Activated naive CD8-positive, alpha-beta T cell treated with anti-CD3 and anti-CD28 coated beads, Interleukin-2, amount 50 U/mL, for 24 hours (primary cell): Measurements from ENCODE around the gene SRMS.

Source experiments
- ATAC-seq: fragments of 150-1000 bp; cut with Tn5 transposase; one replicate; pipeline ENCODE4 v1.10.0; 2021
- DNase-seq: peaks from one replicate; pipeline ENCODE4 v3.0.0; 2021
- H3K27ac Mint-ChIP-seq: one replicate; pipeline ENCODE4 v1.8.0; 2021; ENCODE audit warnings: mild to moderate bottlenecking, mixed read lengths
- H3K27me3 Mint-ChIP-seq: one replicate; pipeline ENCODE4 v1.8.0; 2021; ENCODE audit warnings: mixed read lengths
- H3K36me3 Mint-ChIP-seq: one replicate; pipeline ENCODE4 v1.8.0; 2021; ENCODE audit warnings: low read depth, mixed read lengths
- H3K4me1 Mint-ChIP-seq: one replicate; pipeline ENCODE4 v1.8.0; 2021; ENCODE audit warnings: mixed read lengths
- H3K4me3 Mint-ChIP-seq: one replicate; pipeline ENCODE4 v1.8.0; 2021; ENCODE audit warnings: mild to moderate bottlenecking, moderate library complexity, mixed read lengths
- H3K9me3 Mint-ChIP-seq: one replicate; pipeline ENCODE4 v1.8.0; 2021; ENCODE audit warnings: mixed read lengths

SRMS gene

DNA sequence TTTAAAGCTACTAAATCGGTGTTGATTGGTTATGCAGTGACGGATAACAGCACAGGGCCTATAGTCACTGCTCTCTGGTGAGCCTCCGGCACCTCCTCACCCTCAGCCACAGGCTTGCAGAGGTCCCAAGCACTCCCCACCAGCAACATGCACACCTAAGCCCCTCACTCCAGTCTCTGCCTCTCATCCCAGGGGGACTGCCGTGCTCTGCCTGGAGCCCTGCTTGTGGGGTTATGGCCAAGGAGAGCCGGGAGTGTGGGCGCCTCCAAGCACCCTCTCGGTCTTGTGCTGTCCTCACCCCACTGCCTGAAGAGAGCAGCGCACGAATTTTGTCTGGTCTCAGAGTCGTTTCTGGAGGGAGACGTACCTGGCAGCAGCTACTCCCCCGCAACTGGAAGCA is 41.8 kb downstream of the SRMS start:
- Mint-ChIP-seq H3K4me3 (no peak overlapping the region), H3K27me3 (peaks cover 30% of the 10 kb centered on the region), H3K27ac (no peak overlapping the region)

DNA sequence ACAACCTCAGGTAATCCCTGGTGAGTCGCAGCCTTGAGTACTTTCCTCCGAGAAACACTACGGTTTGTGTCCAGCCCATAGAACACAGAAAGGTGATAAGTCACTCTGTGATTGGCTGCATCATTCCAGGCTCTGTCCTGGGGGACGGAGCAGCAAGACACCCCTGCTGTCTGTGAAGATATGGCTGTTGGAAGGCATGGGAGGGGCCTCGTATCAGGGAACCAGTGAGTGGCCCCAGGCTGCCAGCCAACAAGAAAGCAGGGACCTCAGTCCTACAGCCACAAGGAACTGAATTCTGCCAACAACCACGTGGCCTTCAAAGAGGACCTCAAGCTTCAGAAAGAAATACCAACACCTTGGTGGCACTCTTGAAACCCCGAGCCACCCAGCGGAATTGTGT is 42.3 kb downstream of the SRMS start:
- H3K27ac Mint-ChIP-seq: no peak overlapping the region
- H3K9me3 Mint-ChIP-seq: no peaks in the 10 kb centered on the region
- no peak for ATAC-seq
- peaks cover 9% of the 10 kb centered on the region for H3K4me1 Mint-ChIP-seq
- peaks cover 2% of the 10 kb centered on the region for H3K36me3 Mint-ChIP-seq
- DNase-seq: no peak
- peaks cover 25% of the 10 kb centered on the region for H3K27me3 Mint-ChIP-seq
- H3K4me3 Mint-ChIP-seq: no peak overlapping the region

More for the DNA sequence above, 41.8 kb downstream of the SRMS start:
- ATAC-seq: no peak
- Mint-ChIP-seq H3K36me3 (peaks cover 2% of the 10 kb centered on the region), H3K9me3 (no peaks in the 10 kb centered on the region), H3K4me1 (peaks cover 9% of the 10 kb centered on the region)
- no peak for DNase-seq

GRCh38 chr20:63504642-63505041 is 42.9 kb downstream of the SRMS start:
- Mint-ChIP-seq H3K4me1 (peaks cover 9% of the 10 kb centered on the region), H3K27ac (no peak overlapping the region), H3K9me3 (no peaks in the 10 kb centered on the region), H3K36me3 (peaks cover 2% of the 10 kb centered on the region), H3K4me3 (no peak overlapping the region), H3K27me3 (peaks cover 22% of the 10 kb centered on the region)
- DNase-seq: no peak
- no peak for ATAC-seq

GRCh38 chr20:63503524-63503923 is 44.0 kb downstream of the SRMS start:
- Mint-ChIP-seq H3K4me3 (no peak overlapping the region), H3K4me1 (peaks cover 9% of the 10 kb centered on the region), H3K27me3 (peaks cover 16% of the 10 kb centered on the region), H3K36me3 (peaks cover 2% of the 10 kb centered on the region), H3K9me3 (no peaks in the 10 kb centered on the region), H3K27ac (no peak overlapping the region)
- ATAC-seq: no peak
- DNase-seq: no peak

DNA sequence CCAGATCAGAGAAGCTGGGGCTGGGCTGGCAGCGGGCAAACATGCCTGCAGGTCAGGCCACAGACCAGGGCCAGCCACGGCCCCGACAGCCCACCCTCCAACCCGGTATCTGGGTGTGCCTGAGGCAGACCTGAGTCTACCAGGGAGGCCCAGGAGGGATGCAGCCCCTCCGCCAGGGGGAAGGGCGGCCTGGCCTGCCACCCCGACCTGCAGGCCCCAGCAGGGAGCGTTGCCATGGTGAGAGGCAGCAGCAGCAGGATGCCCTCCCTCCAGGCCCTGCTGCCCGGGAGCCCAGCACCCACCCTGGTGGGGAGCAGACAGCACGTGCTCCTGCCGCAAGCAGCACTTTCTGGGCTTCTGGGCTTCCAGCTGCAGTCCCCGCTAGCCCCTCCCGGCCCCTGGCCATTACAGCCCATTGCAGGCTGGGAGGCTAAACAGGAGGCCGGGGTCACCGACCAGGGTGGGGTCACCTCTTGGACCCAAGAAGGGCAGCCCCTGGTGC is 44.8 kb downstream of the SRMS start:
- DNase-seq: no peak
- peaks cover 2% of the 10 kb centered on the region for H3K36me3 Mint-ChIP-seq

DNA sequence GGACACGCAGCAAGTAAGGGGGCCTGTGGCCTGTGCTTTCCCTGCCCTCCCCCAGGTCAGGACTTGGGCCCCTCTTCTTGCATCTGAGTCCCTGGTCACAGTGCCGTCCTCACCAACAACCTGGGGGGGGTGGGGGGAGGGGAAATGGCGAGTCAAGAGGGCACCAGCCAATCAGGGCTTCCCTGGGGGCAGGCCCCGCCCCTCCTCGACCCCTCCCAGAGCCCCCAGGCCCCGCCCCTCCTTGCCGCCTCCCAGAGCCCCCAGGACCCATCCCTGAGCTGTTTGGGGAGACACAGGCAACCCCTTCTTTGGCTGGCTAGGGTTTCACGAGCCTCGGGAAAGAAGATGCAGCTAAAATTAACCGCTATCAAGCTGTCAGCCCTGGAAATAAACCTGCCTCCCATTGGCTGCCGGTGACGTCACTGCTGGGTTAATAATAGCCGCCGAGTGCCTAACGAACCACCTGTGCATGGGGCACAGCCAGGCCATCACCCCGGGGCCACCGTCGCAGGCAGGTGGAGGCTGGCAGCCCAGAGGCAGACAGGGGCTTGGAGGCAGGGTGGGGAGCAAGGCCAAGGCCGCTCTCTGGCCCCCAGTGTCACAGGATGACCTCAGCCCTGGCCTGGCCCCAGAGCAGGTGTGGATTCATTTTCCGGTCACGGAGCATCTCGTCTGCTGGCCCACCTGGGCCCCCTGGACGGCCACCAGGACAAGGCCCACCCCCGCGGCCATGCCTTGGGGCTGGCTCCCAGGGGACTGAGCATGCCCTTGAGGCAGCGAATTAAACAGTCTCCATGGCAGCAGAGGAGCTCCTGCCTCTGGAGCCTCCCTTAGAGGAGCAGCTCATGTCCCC is 45.5 kb downstream of the SRMS start:
- no peak overlapping the region for H3K27ac Mint-ChIP-seq
- peaks cover 15% of the 10 kb centered on the region for H3K27me3 Mint-ChIP-seq
- peaks cover 3% of the 10 kb centered on the region for H3K4me1 Mint-ChIP-seq
- no peaks in the 10 kb centered on the region for H3K9me3 Mint-ChIP-seq
- H3K36me3 Mint-ChIP-seq: peaks cover 2% of the 10 kb centered on the region
- ATAC-seq: no peak
- no peak overlapping the region for H3K4me3 Mint-ChIP-seq
- DNase-seq: no peak

More for the DNA sequence above, 44.8 kb downstream of the SRMS start:
- H3K4me3 Mint-ChIP-seq: no peak overlapping the region
- H3K9me3 Mint-ChIP-seq: no peaks in the 10 kb centered on the region
- peaks cover 12% of the 10 kb centered on the region for H3K27me3 Mint-ChIP-seq
- H3K4me1 Mint-ChIP-seq: peaks cover 4% of the 10 kb centered on the region
- no peak for ATAC-seq
- no peak overlapping the region for H3K27ac Mint-ChIP-seq

GRCh38 chr20:63500902-63501817 is 46.4 kb downstream of the SRMS start:
- Mint-ChIP-seq H3K36me3 (peaks cover 2% of the 10 kb centered on the region), H3K27ac (no peak overlapping the region), H3K9me3 (no peaks in the 10 kb centered on the region), H3K4me1 (peaks cover 2% of the 10 kb centered on the region), H3K27me3 (peaks cover 20% of the 10 kb centered on the region), H3K4me3 (no peak overlapping the region)
- ATAC-seq (no peak), DNase-seq (no peak)

- peaks cover 21% of the 10 kb centered on the region for H3K27me3 Mint-ChIP-seq
- DNase-seq: no peak
- ATAC-seq: no peak
- no peak overlapping the region for H3K27ac Mint-ChIP-seq
- H3K36me3 Mint-ChIP-seq: peaks cover 2% of the 10 kb centered on the region
- no peak overlapping the region for H3K4me3 Mint-ChIP-seq
- no peaks in the 10 kb centered on the region for H3K9me3 Mint-ChIP-seq
- H3K4me1 Mint-ChIP-seq: peaks cover 2% of the 10 kb centered on the region
These were observed 47.2 kb downstream of the SRMS start for GRCh38 chr20:63500151-63500901.

DNA sequence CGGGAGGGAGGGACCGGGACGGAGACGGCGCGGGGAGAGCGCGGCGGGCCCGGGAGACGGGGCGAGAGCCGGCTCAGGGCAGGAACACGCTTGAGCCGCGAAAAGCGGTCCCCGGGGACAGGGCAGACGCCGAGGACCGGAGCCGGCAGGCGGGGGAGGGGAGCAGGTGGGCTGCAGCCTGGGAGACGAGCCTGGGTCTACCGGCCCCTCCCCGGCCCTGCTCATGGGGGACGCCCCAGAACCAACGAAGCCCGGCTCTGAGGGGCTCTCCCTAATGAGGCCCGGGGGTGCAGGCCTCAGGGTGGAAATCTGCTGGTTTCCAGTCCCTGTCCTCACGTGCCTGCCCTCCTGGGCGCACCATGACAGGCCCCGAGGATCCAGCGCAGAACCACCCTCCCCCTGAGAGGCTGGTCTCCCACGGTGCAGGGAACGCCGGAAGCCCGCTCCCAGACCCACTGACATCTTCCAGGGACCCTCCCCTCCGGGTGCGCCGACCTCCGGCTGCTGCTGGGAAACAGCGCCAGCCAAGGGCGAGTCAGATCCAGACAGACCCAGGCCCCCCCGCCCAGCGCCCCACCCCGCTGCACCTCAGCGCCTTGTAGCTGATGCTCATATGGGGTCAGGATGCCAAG is 48.1 kb downstream of the SRMS start:
- DNase-seq: no peak
- H3K4me3 Mint-ChIP-seq: no peak overlapping the region
- no peak overlapping the region for H3K27ac Mint-ChIP-seq
- no peaks in the 10 kb centered on the region for H3K36me3 Mint-ChIP-seq
- peaks cover 2% of the 10 kb centered on the region for H3K4me1 Mint-ChIP-seq
- ATAC-seq: peak; percentile 16
- no peaks in the 10 kb centered on the region for H3K9me3 Mint-ChIP-seq
- H3K27me3 Mint-ChIP-seq: peaks cover 15% of the 10 kb centered on the region

- Mint-ChIP-seq H3K9me3 (no peaks in the 10 kb centered on the region), H3K4me3 (no peak within 1 kb of the TSS), H3K27ac (no peak within 1 kb of the TSS), H3K4me1 (peaks cover 2% of the 10 kb centered on the region), H3K36me3 (no peaks in the 10 kb centered on the region), H3K27me3 (peaks cover 15% of the 10 kb centered on the region)
- no peak for DNase-seq
- no peak for ATAC-seq
These were observed 48.6 kb downstream of the SRMS start, which contains the start of gene EEF1A2 for GRCh38 chr20:63498960-63499337. TSS of gene EEF1A2 (minus strand) at chr20:63499083. CDS start at chr20:63497763, 1,320 bp downstream.

DNA sequence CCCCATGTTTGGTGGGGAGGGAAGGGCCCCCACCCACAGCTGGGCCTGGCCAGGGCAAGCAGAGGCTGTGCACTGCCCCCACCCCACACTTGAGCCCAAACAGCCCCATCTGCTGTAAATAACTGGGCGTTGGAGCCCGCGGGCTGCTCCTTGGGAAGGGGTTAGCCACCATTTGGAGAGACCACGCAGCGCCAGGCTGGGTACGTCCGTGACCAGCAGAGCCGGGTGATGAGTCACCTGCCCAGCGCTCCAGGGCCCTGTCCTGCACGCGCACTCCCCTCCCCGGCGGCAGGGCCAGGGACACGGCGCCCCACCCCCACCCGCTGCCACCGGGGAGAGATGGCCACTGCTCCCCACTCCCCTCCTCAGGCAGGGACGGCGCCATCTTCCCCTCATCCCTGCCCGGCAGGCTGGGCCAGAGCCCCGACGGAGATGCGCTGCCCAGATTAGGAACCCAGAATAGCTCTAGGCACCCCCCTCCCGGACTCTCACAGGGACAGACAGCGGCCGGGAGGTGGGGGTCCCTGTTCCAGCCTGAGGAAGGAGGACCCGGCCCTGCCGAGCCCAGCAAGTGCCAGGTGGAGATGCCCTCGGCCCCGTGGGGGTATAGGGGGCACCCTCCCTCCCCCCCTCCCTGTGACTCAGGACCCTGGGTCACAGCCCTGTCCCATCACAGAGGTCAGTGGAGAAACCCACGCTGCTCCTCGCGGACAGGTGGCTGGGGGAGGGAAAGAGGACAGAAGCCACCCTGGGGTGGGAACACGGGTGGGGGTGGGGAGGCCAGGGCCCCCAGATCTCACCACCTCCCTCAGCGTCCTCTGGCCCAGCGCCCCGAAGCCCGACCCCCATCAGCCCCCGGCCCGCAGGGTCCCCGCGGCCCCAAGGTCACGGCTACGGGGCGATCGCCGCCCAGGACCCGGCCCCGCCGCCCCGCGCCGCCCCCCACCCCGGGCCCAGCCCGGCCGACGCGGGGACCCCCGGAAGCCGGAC is 49.3 kb downstream of the SRMS start:
- H3K9me3 Mint-ChIP-seq: no peaks in the 10 kb centered on the region
- peaks cover 2% of the 10 kb centered on the region for H3K4me1 Mint-ChIP-seq
- ATAC-seq (no peak), DNase-seq (no peak)
- H3K4me3 Mint-ChIP-seq: no peak overlapping the region
- H3K36me3 Mint-ChIP-seq: no peaks in the 10 kb centered on the region
- H3K27me3 Mint-ChIP-seq: peaks cover 15% of the 10 kb centered on the region
- H3K27ac Mint-ChIP-seq: no peak overlapping the region

DNA sequence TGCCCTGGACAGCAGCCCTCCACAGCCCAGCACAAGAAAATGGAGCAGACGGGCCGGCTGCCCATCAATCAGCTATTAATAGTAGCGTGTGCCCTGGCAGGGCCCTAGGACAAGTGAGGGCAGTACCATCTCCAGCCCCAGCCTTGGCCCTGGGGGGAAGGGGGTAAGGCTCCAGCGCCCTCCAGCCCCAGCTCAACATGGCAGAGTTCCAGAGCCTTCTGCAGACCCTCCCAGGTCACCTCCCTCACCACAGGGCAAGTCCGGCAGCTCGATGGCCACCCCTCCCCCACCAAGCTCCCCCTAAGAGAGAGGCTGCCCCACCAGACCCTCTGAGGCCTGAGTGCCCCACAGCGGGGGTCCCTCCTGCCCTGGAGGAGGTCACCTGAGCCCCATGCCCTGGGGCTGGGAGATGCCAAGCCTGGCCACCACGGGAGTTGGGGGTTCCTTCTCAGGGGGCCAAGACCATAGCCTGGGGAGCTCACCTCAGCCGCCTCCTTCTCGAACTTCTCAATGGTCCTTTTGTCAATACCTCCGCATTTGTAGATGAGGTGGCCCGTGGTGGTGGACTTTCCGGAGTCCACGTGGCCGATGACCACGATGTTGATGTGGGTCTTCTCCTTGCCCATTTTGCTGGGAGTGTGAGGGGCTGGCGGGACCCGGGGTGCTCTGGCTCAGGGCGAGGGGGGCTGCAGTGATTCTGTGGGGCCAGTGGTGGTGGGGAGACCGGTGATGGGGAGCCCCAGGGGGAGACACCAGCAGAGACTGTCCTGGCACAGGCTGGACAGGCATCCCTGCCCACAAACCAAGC is 50.2 kb downstream of the SRMS start:
- H3K27me3 Mint-ChIP-seq: peaks cover 15% of the 10 kb centered on the region
- peaks cover 2% of the 10 kb centered on the region for H3K4me1 Mint-ChIP-seq
- H3K36me3 Mint-ChIP-seq: no peaks in the 10 kb centered on the region
- ATAC-seq: no peak
- H3K9me3 Mint-ChIP-seq: peaks cover 2% of the 10 kb centered on the region
- no peak overlapping the region for H3K4me3 Mint-ChIP-seq
- no peak overlapping the region for H3K27ac Mint-ChIP-seq
- DNase-seq: no peak
